Superior temporal gyrus (tissue), 1 donor: ENCODE results near the gene MTMR12.
"Not testable (repeated sequence)": the region's sequence is repeated elsewhere in the genome, so short reads cannot be mapped to it uniquely, and the experiment has no call there.

Experiments used
- DNase-seq: peaks from one replicate; pipeline ENCODE4 v3.0.0-alpha.2; 2016; ENCODE audit errors: extremely low spot score

MTMR12 gene

DNA sequence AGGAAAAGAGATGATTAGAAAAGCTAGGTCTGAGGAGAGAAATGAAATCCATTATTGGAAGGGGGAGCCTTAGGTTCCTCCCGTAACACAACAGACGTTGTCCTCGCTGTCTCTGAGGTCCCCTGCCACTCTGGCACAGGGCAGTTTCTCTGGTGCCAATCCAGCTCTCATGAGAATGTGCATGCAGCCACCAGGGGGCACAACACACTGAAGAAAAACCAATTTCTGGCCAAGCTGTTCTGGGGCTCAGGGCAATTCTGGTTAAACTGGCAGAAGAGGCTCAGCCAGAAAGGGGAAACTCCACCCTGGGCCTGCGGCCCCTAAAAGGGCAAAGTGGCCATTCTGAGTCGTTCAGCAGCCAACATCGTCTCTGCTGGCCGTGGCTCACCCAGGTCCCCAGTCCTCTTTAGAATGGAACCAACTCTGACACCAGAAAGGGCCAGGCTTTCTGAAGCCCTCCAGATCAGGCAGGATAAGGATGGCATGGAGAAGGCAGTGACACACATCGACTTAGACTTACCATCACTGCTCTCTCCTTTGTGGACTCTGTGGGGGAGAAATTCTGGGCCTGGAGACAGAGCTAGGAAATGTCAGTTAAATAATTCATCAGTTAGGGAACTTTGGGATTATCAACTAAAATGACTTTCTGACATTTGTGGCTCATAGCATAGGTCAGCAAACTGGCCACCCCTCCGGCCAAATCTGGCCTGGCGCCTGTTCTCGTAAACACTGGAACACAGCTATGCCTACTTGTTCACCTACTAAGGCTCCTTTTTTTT lies 80.1 kb downstream of the MTMR12 start:
- DNase-seq = peak; percentile 93

DNA sequence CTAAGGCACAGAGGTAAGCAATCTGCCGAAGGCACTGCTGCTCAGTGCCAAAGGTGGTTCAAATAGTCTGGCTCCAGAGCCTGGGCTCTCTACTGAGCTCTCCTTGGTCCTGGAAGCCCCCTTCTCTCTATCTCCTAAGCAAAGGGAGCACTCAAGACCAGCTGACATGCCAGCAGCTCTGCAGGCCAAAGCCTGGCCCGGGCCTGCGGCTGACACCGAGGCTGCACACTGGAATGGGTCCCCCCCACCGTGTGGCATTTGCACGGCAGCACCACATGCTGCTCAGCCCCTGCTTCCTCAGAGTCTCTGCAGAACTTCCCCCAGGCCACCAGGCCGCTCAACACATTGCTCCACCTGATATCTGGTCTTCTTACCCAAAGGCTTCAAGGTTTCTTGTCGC lies 80.8 kb downstream of the MTMR12 start:
- DNase-seq = no peak

DNA sequence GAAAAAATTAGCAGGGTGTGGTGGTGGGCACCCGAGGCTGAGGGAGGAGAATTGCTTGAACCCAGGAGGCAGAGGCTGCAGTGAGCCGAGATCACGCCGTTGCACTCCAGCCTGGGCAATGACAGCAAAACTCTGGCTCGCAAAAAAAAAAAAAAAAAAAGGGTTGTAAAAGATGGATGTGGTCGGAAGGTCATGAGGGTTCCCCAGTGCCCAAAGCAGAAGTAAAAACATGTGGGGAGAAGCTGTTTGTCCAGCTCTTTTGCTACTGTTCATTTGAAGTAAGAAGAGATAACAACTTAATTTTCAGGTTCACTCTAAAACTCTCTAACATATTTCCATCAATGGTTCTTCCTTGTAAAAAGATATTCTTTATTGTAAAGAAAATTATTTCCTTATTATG lies 81.5 kb downstream of the MTMR12 start:
- no peak for DNase-seq

DNA sequence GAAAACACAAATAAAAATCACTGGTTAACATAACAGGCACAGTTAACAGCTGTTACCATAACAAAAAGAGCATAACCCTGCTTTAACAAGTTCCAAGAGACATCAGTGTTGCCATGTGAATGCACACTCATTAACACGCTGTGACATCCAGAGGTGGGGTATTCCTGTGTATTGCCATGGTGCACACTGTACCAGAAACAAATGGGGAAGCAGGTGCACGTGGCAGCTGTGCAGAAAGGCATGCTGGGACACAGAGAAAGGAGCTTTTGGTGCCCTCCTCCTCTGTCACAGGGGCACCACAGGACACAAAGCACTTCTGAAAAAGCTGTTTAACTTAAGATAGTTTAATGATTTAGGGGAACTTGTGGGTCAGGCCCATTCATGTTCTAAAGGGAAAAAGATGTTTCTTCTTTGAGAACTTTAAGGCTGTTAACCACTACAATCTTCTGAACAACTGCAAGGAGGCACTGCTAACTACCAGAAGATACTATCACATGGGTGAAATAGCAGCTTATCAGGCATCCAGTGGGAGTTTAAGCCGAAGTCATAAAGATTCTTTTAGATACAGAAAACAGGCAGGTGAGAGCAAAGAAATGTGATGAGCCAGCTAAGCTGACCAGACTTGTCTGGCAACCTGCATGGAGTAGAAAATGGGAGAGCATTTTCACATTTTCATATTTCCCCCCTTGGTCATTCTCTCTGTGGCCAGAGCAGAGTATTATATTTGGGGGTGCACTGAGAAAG lies 82.2 kb downstream of the MTMR12 start:
- no peak for DNase-seq

DNA sequence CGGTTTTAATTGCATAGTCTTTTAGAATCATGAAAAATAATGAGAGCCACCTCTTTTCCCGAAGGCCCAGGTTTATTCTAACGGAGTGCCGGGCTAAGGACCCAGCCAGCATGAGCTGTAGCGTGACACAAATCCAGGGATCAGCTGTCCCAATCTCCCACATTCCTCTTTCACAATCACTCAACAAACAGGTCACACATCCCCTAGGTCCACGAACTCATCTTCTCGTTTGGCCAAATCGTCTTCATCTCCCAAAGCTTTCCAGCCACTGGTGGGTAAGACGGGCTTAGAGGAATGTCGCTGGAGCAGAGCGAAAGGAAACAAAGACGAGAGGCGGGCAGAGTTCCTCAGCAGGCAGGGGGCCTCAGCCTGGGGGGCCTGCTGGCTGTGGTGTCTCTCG lies 83.2 kb downstream of the MTMR12 start:
- no peak for DNase-seq

DNA sequence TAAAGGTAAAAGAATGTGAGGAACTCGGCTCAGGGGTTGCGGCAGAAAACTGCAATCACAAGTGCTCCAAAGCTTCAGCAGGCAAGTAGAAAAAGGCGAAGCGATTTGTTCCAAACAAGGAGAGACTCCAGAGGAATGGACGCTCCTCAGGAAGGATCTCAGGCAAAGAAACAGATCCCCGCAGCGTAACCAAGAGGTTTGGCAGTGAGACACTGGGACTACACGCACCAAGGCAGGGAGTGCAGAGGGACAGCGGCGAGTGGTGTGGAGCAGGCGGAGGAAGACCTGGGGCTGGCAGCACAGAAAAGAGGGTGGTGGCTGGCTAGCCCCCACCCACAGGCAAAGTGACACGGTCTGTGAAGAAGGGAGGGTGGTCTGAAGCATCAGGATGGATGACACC lies 83.9 kb downstream of the MTMR12 start:
- DNase-seq = no peak

DNA sequence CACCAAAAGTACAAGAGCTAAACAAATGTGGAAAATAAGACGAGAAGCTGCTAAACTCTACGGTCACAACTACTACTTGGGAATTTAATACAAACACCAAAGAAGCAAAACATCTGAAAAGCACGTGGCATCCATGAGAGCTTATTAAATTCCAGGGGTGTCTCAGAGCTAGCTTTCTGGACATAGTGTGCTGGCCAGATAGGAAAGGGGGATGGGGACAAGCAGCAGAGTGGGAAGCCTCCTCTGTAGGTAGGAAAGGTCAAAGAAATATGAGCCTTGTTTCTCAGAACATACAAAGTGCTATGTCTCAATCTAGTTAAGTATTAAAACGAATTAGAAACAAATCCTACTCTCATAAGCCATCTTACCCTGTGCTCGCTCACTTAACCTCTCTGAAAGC lies 87.3 kb downstream of the MTMR12 start:
- DNase-seq = no peak

DNA sequence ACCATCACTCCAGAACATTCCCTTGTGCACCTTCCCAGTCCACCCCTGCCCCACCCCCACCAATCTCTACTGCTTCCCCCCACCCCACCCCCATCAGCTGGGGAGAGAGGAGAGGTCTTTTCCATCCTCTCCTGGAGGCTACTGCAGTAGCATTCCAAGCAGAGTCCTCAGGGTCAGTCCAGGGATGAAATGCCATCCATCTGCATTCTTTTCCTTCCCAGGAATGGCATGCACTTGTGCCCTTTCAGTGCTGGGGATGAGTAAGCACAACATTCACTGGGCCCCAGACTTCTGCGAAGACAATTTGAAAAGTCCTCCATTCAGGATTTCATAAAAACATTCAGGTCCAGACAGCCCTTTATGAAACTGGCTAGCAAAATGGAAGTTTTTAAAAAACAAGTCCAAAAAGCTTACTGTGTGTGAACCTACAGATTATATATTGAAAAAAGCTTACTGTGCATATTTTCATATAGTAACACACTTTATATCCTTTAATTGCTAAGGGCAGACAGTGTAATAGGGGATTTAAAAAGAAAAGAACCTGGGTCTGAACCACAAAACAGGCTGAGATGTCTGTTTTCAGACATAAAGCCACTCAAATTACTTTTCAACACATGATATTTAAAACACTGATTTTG lies 88.6 kb downstream of the MTMR12 start:
- no peak for DNase-seq

DNA sequence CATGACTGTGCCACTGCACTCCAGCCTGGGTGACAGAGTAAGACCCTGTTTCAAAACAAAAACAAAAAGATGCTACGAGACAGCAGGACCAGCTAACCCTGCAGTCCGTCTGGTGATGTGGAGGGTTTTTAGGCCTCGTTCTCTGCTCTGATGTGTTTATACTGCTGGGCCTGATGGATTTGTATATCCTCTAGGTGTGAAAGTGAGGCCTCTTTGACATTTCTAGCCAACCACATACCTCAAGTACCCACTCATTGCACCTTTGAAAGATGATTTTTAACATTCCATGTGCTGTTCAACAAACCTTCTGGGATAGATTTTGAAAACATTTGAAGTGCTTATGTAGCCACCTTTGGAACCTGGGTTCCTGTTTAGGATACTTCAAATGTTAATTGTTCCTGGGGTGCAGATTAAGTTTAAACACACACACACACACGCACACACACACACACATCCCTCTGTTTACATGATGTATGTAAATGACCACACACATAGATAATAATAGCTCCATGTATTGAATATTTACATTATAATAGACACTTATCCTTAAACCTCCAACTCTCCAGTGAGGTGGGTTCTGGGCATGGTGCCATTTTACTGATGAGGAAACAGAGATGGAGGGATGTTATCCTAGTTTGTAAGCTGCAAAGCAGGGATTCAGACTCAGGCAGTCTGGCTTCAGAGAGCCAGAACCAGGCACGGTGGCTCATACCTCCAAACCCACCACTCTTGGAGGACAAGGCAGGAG lies 89.8 kb downstream of the MTMR12 start:
- no peak for DNase-seq

DNA sequence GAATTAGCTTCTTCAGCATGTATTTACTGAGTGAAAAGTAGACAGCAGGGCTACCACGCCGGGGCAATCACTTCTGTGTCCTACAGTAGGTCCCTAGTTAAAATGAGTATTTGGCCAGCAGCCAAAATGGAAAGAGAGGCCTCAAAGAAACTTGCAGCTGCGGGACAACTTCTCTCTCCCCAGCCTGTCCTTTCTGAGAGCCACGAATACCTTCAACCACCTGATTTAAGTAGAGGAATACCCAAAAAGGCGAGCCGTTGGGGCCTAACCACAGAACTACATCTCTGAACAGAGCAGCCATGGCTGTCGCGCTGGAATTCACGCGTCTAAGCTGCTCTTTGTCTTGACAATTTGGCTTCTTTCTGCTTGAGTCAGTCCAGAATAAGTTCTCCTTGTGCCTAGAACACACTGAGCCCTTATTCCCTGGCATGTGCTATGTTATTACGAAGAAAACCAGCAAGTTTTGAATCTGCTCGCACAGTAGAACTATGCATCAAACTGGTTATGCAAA lies 94.8 kb downstream of the MTMR12 start:
- DNase-seq = peak; percentile 74

DNA sequence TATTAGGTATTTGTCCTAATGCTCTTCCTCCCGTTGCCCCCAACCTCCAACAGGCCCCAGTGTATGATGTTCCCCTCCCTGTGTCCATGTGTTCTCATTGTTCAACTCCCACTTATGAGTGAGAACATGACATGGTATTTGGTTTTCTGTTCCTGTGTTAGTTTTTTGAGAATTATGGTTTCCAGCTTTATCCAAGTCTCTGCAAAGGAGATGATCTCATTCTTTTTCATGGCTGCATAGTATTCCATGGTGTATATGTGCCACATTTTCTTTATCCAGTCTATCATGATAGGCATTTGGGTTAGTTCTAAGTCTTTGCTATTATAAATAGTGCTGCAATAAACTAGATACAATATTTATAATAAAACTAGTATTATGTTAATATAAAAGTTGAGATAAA lies 98.4 kb downstream of the MTMR12 start:
- not testable (repeated sequence) for DNase-seq

DNA sequence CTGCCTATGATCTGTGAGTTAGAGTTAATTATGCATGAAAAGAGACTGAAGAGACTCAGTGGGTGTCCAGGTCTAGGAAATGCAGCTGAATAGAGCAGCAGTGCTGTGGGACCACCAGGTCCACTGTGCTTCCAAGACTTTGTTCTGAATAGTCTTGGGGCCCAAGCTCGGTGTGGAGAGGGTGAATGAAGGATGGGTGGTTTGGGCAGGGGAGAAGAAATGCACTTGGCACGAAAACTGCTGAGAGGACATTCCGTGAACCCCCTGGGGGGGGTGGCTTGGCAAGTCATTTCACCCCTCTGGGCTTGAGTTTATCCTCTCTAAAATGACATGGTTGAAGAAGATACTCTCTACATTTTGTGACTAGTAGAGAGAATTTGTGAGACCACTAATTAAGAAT lies 102.6 kb downstream of the MTMR12 start:
- DNase-seq = no peak

DNA sequence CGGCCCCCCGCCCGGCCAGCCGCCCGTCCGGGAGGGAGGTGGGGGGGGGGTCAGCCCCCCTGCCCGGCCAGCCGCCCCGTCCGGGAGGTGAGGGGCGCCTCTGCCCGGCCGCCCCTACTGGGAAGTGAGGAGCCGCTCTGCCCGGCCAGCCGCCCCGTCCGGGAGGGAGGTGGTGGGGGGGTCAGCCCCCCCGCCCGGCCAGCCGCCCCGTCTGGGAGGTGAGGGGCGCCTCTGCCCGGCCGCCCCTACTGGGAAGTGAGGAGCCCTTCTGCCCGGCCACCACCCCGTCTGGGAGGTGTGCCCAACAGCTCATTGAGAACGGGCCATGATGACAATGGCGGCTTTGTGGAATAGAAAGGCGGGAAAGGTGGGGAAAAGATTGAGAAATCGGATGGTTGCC lies 103.9 kb downstream of the MTMR12 start:
- not testable (repeated sequence) for DNase-seq

DNA sequence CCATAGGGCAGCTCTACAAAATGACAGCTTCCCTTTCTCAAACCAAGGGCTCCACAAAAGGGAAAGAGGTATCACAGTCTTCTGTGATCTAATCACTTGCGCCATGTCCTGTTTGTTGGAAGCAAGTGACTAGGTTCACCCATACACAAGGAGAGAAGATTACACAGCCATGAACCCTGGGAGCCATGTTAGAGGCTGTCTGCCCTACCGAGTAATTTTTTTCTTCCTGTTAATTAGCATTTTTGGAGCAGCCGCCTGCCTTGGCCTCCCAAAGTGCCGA lies 105.4 kb downstream of the MTMR12 start:
- no peak for DNase-seq

DNA sequence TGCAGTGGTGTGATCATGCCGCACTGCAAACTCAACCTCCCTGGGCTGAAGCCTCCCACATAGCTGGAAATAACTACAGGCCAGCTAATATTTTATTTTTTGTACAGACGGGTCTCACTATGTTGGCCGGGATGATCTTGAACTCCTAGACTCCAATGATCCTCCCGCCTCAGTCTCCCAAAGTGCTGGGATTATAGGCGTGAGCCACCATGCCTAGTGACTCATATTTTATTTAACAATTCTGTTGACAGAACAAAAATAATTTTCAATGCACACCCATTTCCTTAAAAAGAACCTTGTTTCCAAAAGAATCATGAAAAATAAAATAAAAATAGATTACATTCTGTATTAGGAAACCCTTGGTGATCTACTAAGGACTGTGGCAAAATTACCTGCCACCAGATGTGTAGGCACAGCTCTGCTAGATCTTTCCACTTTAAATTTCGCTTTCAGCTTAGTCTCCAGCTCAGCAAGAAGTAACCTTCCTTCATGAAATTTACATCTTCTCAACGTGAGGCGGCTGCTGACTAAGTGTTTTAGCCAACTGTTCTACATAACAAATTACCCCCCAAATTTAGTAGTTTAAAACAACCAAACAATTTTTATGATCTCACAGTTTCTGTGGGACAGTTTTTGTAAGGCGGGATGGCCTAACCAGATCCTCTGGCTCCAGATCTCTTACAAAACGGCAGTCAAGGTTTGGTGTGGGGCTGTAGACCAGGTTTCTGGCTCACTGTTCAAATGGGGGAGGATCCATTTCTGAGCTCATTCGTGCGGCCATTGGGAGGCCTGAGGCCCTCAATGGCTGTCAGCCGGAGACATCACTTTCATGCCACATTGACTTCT lies 106.0 kb downstream of the MTMR12 start:
- DNase-seq = no peak

DNA sequence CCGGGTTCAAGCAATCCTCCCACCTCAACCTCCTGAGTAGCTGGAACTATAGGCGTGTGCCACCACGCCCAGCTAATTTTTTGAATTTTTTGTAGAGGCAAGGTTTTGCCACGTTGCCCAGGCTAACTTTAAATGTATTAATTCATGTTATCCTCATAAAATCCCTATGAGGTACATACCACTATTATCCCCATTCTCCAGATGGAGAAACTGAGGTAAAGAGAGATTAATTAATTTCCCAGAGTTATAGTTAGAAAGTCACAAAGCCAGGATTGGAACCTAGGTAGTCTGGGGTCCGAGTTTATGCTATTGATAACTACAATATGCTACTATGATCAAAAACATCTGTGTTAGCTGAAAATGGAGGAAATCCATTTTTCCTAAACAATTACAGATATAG lies 106.7 kb downstream of the MTMR12 start:
- no peak for DNase-seq

DNA sequence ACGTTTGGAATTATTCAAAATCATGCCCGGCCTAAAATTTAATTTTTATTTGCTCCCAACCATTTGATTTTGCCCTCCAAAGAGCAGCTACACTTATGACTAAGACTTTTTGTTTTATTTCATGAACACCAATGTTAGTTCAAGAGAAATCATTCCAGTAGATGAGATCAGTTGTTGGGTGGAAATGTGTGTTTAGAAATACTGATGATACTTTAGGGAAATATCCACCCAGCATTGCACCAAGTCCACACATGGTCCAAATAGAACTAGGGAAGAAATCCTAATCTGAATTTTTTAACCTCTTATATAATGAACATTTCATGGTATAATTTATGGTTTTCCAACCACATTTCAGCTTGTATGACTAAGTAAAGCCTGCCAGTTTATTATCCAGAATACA lies 110.3 kb downstream of the MTMR12 start:
- DNase-seq = no peak

DNA sequence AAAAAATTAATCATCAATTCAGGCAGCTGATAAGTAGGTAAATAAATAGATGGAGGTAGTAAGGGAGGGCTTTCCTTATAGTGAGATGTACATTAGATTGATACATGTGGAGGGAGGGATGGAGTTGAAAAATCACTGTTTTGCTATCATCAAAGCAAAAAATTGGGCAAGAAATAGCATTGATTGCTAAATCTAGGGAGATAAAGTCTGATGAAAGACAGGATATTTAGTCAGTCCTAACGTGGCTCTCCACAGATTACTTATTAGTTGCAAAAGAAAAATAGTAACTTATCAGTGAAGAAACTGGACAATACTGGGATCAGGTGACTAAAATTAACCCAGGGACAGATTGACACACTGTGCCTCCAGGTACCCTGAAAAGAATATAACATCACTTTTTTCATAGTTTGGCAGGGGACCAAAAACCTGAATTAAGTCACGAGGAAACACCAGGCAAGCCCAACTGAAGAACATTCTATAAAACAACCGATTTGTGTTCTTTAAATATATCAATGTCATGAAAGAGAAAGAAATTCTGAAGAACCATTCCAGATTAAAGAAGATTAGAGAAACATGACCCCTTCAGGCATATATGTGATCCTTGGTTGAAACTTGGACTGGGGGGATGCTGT lies 111.5 kb downstream of the MTMR12 start:
- no peak for DNase-seq

DNA sequence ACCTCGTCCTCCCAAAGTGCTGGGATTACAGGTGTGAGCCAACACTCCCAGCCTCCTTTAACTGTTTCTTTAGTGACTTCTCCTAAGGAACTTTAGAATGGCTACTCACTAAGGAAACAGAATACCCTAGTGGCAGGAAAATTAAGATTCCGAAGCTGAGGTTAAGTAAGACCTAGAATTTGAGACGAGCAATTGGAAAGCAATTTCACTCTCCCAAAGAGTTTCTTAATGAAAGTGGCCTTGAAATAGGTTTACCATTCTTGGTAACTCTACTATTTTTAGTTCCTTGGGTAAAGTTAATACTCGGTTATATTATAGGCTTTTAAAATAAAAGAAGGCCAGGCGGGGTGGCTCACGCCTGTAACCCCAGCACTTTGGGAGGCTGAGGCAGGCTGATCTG lies 115.7 kb downstream of the MTMR12 start:
- no peak for DNase-seq

DNA sequence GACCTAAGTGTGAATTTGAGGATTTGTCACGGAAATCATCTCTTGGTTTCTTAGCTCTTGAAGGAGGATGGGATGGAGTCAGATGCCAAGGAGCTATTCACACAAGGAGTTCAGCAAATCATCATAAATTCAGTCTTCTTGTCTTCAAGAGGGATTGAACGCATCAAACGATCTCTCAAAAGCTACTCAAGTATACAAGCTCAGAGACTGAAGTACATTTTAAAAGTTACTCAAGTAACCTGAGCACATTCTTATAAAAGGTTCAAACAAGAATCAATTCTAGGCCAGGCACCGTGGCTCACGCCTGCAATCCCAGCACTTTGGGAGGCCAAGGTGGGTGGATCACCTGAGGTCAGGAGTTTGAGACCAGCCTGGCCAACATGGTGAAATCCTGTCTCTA lies 117.5 kb downstream of the MTMR12 start:
- no peak for DNase-seq

DNA sequence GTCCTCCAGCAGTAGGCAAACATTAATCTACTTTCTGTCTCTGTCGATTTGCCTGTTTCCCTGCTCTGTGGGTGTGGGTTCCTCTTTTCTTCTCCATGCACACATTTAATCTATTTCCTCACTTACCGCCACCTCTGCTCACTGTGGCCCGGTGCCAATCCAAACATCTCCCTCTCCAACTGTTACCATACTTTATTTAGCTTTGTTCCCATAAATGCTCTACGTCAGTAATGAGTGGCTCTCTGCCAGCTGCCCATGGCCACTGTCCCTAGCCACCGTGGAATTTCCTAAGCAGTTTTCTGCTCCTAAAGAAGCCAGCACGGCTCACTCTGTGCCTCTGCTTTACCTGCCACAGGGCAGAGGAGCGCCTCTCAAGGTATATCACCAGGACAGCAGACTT lies 119.1 kb downstream of the MTMR12 start:
- DNase-seq = no peak
